HepG2 (cell line): Measurements from ENCODE around the gene GLS2. TPM values are rescaled to one million over a fixed set of nuclear protein-coding genes. Genes with fewer than 3 reads are reported as not detected.
A peak's percentile ranks its signal among the peaks of the same experiment; 100 is the strongest.

Source experiments
- ATAC-seq: fragments of 200-7000 bp; cut with Tn5 transposase; 3 replicates; pipeline ENCODE4 v1.9.1; 2020; ENCODE audit warnings: mild to moderate bottlenecking, moderate library complexity
- BruUV-seq: library from RNA; stranded (reverse); fragments of 400-500 nt; replicated peaks from 2 replicates; lab custom pipeline; 2021; lab: Mats Ljungman, UMichigan
- CTCF ChIA-PET: fragments of 300-600 bp; formaldehyde crosslinking; extraction: SDS; loops from one replicate; lab custom pipeline; 2021; ENCODE audit warnings: low total read pairs, inconsistent platforms, low intra/inter-chr PET ratio; lab: Yijun Ruan, JAX
- POLR2A ChIA-PET: fragments of 350-600 bp; sonication (Branson Sonifier 250); formaldehyde crosslinking; loops from one replicate; lab custom pipeline; 2020; ENCODE audit warnings: antibody characterized with exemption, inconsistent platforms; lab: Yijun Ruan, JAX
- DNase-seq: peaks from one replicate; pipeline ENCODE4 v3.0.0-alpha.2; 2015; ENCODE audit warnings: low spot score
- FAIRE-seq: peaks from 3 replicates; lab custom pipeline; 2011; peaks lifted over from hg19 to GRCh38; lab: Jason Lieb, UNC
- H2AFZ ChIP-seq: one replicate; pipeline ENCODE4 v1.6.1; 2011; ENCODE audit warnings: low read length, inconsistent platforms
- H3K27ac ChIP-seq: fragments of 300-600 bp; 3 replicates; pipeline ENCODE4 v1.8.0; 2011; ENCODE audit warnings: mixed run types, mild to moderate bottlenecking, mixed read lengths, low read length, inconsistent platforms; ENCODE audit not compliant: insufficient read depth; ENCODE audit errors: extremely low read length
- H3K27me3 ChIP-seq, 2 experiments: fragments of 200-600 bp in 1 of 2; 2 replicates in 1 of 2; 3 replicates in 1 of 2; pipeline versions ENCODE4 v1.6.0 to v1.8.0; 2011; ENCODE audit warnings: low read length in 2 of 2, mild to moderate bottlenecking in 2 of 2, moderate library complexity in 2 of 2, inconsistent platforms in 1 of 2; ENCODE audit not compliant: insufficient read depth in 2 of 2, control insufficient read depth in 1 of 2
- H3K36me3 ChIP-seq, 2 experiments: fragments of 200-600 bp in 1 of 2; replicated peaks in 1 of 2; 2 replicates in 1 of 2; 3 replicates in 1 of 2; pipeline versions ENCODE4 v1.5.1 to v1.8.0; 2011; ENCODE audit warnings: low read length in 2 of 2, inconsistent platforms in 1 of 2; ENCODE audit not compliant: insufficient read depth in 2 of 2, control insufficient read depth in 1 of 2
- H3K4me1 ChIP-seq: 2 replicates; pipeline ENCODE4 v1.5.1; 2012; ENCODE audit warnings: low read length, inconsistent platforms; ENCODE audit not compliant: insufficient read depth
- H3K4me2 ChIP-seq: 2 replicates; pipeline ENCODE4 v1.6.0; 2011; ENCODE audit warnings: low read depth, low read length, inconsistent platforms
- H3K4me3 ChIP-seq, 3 experiments: fragments of 200-600 bp in 1 of 3; sonication (generic), shearing (Covaris generic) in 1 of 3; replicated peaks in 1 of 3; 2 replicates each; pipeline ENCODE4 v1.5.1; 2011 to 2016; ENCODE audit warnings: low read length in 3 of 3, inconsistent platforms in 2 of 3, low read depth in 2 of 3, mild to moderate bottlenecking in 2 of 3, control low read depth in 1 of 3, mixed read lengths in 1 of 3; ENCODE audit not compliant: insufficient read depth in 1 of 3
- H3K79me2 ChIP-seq: one replicate; pipeline ENCODE4 v1.6.1; 2011; ENCODE audit warnings: low read length, inconsistent platforms; ENCODE audit not compliant: insufficient read depth
- H3K9ac ChIP-seq: 2 replicates; pipeline ENCODE4 v1.6.0; 2011; ENCODE audit warnings: mild to moderate bottlenecking, low read depth, low read length, inconsistent platforms; ENCODE audit not compliant: insufficient read depth
- H3K9me3 ChIP-seq: 2 replicates; pipeline ENCODE4 v1.5.1; 2012; ENCODE audit warnings: mild to moderate bottlenecking, low read length
- H4K20me1 ChIP-seq: 2 replicates; pipeline ENCODE4 v1.6.0; 2011; ENCODE audit warnings: inconsistent platforms, mild to moderate bottlenecking, low read length, moderate library complexity; ENCODE audit not compliant: insufficient read depth
- ARID2 ChIP-seq: sonication (generic); formaldehyde crosslinking; IDR thresholded peaks from 2 replicates; pipeline ENCODE4 v1.8.1; 2022; ENCODE audit warnings: mild to moderate bottlenecking, missing genetic modification reagents, borderline replicate concordance
- ASH2L ChIP-seq: fragments of 300-600, 200-600 bp; sonication (generic); IDR thresholded peaks from 2 replicates; pipeline ENCODE4 v1.7.0; 2017; ENCODE audit warnings: low read depth, mild to moderate bottlenecking, moderate library complexity, mixed read lengths, low read length; ENCODE audit not compliant: insufficient read length
- ATF5 ChIP-seq: sonication (generic); formaldehyde crosslinking; IDR thresholded peaks from 2 replicates; pipeline ENCODE4 v1.4.0; 2020; ENCODE audit warnings: mild to moderate bottlenecking, low read depth, missing genetic modification reagents
- BCL6 ChIP-seq: IDR thresholded peaks from 2 replicates; pipeline ENCODE4 v1.6.1; 2016; ENCODE audit warnings: missing genetic modification reagents, missing compliant biosample characterization
- EHMT2 ChIP-seq: fragments of 200-600 bp; sonication (generic); IDR thresholded peaks from 2 replicates; pipeline ENCODE4 v1.7.0; 2017; ENCODE audit warnings: antibody characterized with exemption, low read depth, low read length, borderline replicate concordance
- ELF4 ChIP-seq: sonication (generic); formaldehyde crosslinking; IDR thresholded peaks from 2 replicates; pipeline ENCODE4 v1.5.0; 2020; ENCODE audit warnings: missing genetic modification reagents, mild to moderate bottlenecking, moderate library complexity, borderline replicate concordance
- ESRRA ChIP-seq: sonication (generic); formaldehyde crosslinking; IDR thresholded peaks from 2 replicates; pipeline ENCODE4 v1.5.1; 2020; ENCODE audit warnings: mild to moderate bottlenecking, low read depth, missing genetic modification reagents
- FIP1L1 ChIP-seq: fragments of 200-400 bp; formaldehyde crosslinking; IDR thresholded peaks from 2 replicates; pipeline ENCODE4 v1.6.1; 2018; ENCODE audit warnings: low read depth, mild to moderate bottlenecking, low read length, moderate library complexity, borderline replicate concordance; ENCODE audit not compliant: insufficient read depth
- HNRNPH1 ChIP-seq: fragments of 200-400 bp; formaldehyde crosslinking; optimal IDR thresholded peaks from 2 replicates; pipeline ENCODE3; 2017; ENCODE audit warnings: mild to moderate bottlenecking, low read depth, low read length
- IRX3 ChIP-seq: sonication (generic); formaldehyde crosslinking; IDR thresholded peaks from 2 replicates; pipeline ENCODE4 v1.8.1; 2023; ENCODE audit warnings: mild to moderate bottlenecking, low read depth, missing genetic modification reagents, borderline replicate concordance
- NFYB ChIP-seq: sonication (generic); formaldehyde crosslinking; IDR thresholded peaks from 2 replicates; pipeline ENCODE4 v1.4.0; 2020; ENCODE audit warnings: missing genetic modification reagents
- PBX2 ChIP-seq: IDR thresholded peaks from 2 replicates; pipeline ENCODE4 v1.6.1; 2016; ENCODE audit warnings: control low read depth
- PLRG1 ChIP-seq: fragments of 450-650 bp; conservative IDR thresholded peaks from 2 replicates; pipeline ENCODE4 v1.6.1; 2016
- SMAD1 ChIP-seq: sonication (generic); formaldehyde crosslinking; IDR thresholded peaks from 2 replicates; pipeline ENCODE4 v1.4.0; 2020; ENCODE audit warnings: missing genetic modification reagents, low read depth, mild to moderate bottlenecking, borderline replicate concordance
- ZNF639 ChIP-seq: conservative IDR thresholded peaks from 2 replicates; pipeline ENCODE4 v1.6.1; 2018; ENCODE audit warnings: missing genetic modification reagents
- ZNF737 ChIP-seq: sonication (generic); formaldehyde crosslinking; IDR thresholded peaks from 2 replicates; pipeline ENCODE4 v1.5.0; 2020; ENCODE audit warnings: missing genetic modification reagents, mild to moderate bottlenecking, borderline replicate concordance
- ZSCAN30 ChIP-seq: sonication (generic); formaldehyde crosslinking; IDR thresholded peaks from 2 replicates; pipeline ENCODE4 v1.5.0; 2020; ENCODE audit warnings: mild to moderate bottlenecking, missing genetic modification reagents
- WGBS: methylation state at CpG from one replicate; pipeline ENCODE4 v1.1.6; 2017; ENCODE audit warnings: low lambda C conversion rate; 5-methylcytosine and 5-hydroxymethylcytosine counted together
- in situ Hi-C: cut with HindIII; loops from 2 replicates; pipeline ENCODE4 v1.10.0; 2017; ENCODE audit warnings: low pct_unique_long_range_greater_than_20kb; ENCODE audit not compliant: extremely low pct_ligation_motif_present
- intact Hi-C: fragments of 100-400 bp; cut with micrococcal nuclease; formaldehyde crosslinking; loops from one replicate; pipeline ENCODE4 v1.10.0; 2022; ENCODE audit not compliant: unreplicated experiment
- polyA plus RNA-seq, 8 experiments: library from polyadenylated mRNA; depleted of rRNA in 3 of 8; stranded (reverse) in 7 of 8; unstranded in 1 of 8; fragments of >200 nt; fragmentation: Illumina TruSeq in 4 of 8; extraction: Trizol in 4 of 8; gene quantifications; 2 replicates each; pipeline versions ENCODE4 v1.2.1 to v1.2.3, GENCODE V29; 2011 to 2016; ENCODE audit warnings: low read depth in 4 of 8, missing spikeins in 1 of 8, mixed read lengths in 1 of 8; ENCODE audit not compliant: insufficient read depth in 1 of 8
- total RNA-seq, 5 experiments: library from RNA; depleted of rRNA; stranded (reverse); fragments of >200 nt; fragmentation: Illumina TruSeq; extraction: Trizol; gene quantifications; 2 replicates each; pipeline ENCODE4 v1.2.3, GENCODE V29; 2016; ENCODE audit warnings: low read depth in 1 of 5

Gene GLS2
- total and polyA plus RNA-seq, 2 of the 13 experiments (the other 11 are each of a cell fraction or from before 2014, with no cell fraction given) = 8.6 to 12.2 TPM

GRCh38 chr12:56520506-56520905 lies 32.5 kb upstream of the GLS2 start:
- no peak for ATAC-seq
- H3K36me3 ChIP-seq = no peaks in the 10 kb centered on the region
- in situ Hi-C loops = no loop called here
- no peak for FAIRE-seq
- POLR2A ChIA-PET = no interaction called here
- H3K4me1 ChIP-seq = peaks cover 31% of the 10 kb centered on the region
- H3K9ac ChIP-seq = no peak overlapping the region
- TF ChIP-seq HNRNPH1 = no peak
- TF ChIP-seq, all 625 proteins: peak for 0
- DNase-seq = no peak
- no TSS peak for BruUV-seq
- CTCF ChIA-PET = no interaction called here
- H3K27ac ChIP-seq = no peak overlapping the region
- no peaks in the 10 kb centered on the region for H3K79me2 ChIP-seq
- intact Hi-C loops = no loop called here
- H3K4me2 ChIP-seq = 0 out of 2 replicates have a peak overlapping the region, but pooled peaks have one; percentile 75
- H3K27me3 ChIP-seq = no peaks in the 10 kb centered on the region; a peak in 1 of 5 replicates
- WGBS = 74% methylated on average over 1 of the region's 1 CpG
- H3K4me3 ChIP-seq = no peak overlapping the region
- H3K9me3 ChIP-seq = no peaks in the 10 kb centered on the region
- H4K20me1 ChIP-seq = no peaks in the 10 kb centered on the region
- H2AFZ ChIP-seq = no peak overlapping the region

- Histone ChIP-seq H3K27me3 (no peaks in the 10 kb centered on the region; a peak in 1 of 5 replicates), H3K4me1 (peaks cover 31% of the 10 kb centered on the region), H3K79me2 (no peaks in the 10 kb centered on the region), H3K27ac (no peak overlapping the region), H2AFZ (no peak overlapping the region), H3K9me3 (no peaks in the 10 kb centered on the region), H3K4me2 (no peak overlapping the region), H3K36me3 (no peaks in the 10 kb centered on the region), H3K9ac (no peak overlapping the region), H3K4me3 (no peak overlapping the region), H4K20me1 (no peaks in the 10 kb centered on the region)
- BruUV-seq = no TSS peak
- POLR2A ChIA-PET = no interaction called here
- WGBS = 78% methylated on average over 3 of the region's 3 CpGs
- intact Hi-C loops = no loop called here
- CTCF ChIA-PET = no interaction called here
- no peak for FAIRE-seq
- in situ Hi-C loops = no loop called here
- DNase-seq = no peak
- no peak for ATAC-seq
- no peak for TF ChIP-seq IRX3
- TF ChIP-seq ZNF639 = no peak
- TF ChIP-seq EHMT2 = no peak
- TF ChIP-seq PLRG1 = no peak
- no peak for TF ChIP-seq ESRRA
- no peak for TF ChIP-seq ZSCAN30 (CRISPR knock-in tag)
- TF ChIP-seq ZNF737 (CRISPR knock-in tag) = no peak
- no peak for TF ChIP-seq PBX2 (CRISPR knock-in tag)
- TF ChIP-seq FIP1L1 = no peak
- TF ChIP-seq BCL6 (CRISPR knock-in tag) = no peak
- no peak for TF ChIP-seq ATF5
- TF ChIP-seq ELF4 (CRISPR knock-in tag) = no peak
- TF ChIP-seq ARID2 (CRISPR knock-in tag) = no peak
- no peak for TF ChIP-seq NFYB
- TF ChIP-seq ASH2L = no peak
- no peak for TF ChIP-seq SMAD1 (CRISPR knock-in tag)
Observed at GRCh38 chr12:56520048-56520447, 32.1 kb upstream of the GLS2 start.
